Measurements from ENCODE around the gene RASSF10. TPM values are rescaled to one million over a fixed set of nuclear protein-coding genes. Genes with fewer than 3 reads are reported as not detected.

Gene RASSF10
- total RNA-seq, 6 experiments from 2014 or later, result not detected

DNA sequence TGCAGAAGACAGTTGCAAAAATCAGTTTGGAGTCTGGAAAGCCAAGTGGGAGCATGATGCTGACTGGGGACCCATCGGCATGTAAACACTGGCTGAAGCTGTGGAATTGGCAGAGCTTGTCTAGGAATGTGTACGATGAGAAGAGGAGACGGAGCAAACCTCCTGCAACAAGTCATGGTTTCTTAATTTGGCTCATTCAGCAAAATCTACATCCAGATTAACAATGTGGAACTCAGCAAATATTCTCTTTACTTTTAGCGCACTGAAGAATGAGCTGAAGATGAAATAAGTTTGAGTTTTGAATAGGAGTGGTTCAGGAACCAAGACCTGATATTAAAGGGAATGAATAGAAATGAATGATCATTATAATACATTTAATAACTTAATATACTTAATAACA is 26.6 kb downstream of the RASSF10 start:
- TF ChIP-seq, protein P1, sequence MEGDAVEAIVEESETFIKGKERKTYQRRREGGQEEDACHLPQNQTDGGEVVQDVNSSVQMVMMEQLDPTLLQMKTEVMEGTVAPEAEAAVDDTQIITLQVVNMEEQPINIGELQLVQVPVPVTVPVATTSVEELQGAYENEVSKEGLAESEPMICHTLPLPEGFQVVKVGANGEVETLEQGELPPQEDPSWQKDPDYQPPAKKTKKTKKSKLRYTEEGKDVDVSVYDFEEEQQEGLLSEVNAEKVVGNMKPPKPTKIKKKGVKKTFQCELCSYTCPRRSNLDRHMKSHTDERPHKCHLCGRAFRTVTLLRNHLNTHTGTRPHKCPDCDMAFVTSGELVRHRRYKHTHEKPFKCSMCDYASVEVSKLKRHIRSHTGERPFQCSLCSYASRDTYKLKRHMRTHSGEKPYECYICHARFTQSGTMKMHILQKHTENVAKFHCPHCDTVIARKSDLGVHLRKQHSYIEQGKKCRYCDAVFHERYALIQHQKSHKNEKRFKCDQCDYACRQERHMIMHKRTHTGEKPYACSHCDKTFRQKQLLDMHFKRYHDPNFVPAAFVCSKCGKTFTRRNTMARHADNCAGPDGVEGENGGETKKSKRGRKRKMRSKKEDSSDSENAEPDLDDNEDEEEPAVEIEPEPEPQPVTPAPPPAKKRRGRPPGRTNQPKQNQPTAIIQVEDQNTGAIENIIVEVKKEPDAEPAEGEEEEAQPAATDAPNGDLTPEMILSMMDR (IDR thresholded peaks at IDR 0.05), result no peak
- H3K4me1 Mint-ChIP-seq (ENCODE audit: low read depth), result 0 out of 2 replicates have a peak, but pooled peaks cover 6% of the 10 kb centered on the region
- no peak overlapping the region for H3K27ac Mint-ChIP-seq
- H3K27me3 Mint-ChIP-seq (ENCODE audit: insufficient read depth), result peaks cover 21% of the 10 kb centered on the region
- DNase-seq, result no peak
- H3K4me3 Mint-ChIP-seq, result no peak overlapping the region
- no peaks in the 10 kb centered on the region for H3K36me3 Mint-ChIP-seq (ENCODE audit: low read depth)
- no peaks in the 10 kb centered on the region for H3K9me3 Mint-ChIP-seq

GRCh38 chr11:13036235-13036634 is 27.1 kb downstream of the RASSF10 start:
- TF ChIP-seq, protein P1 (IDR thresholded peaks at IDR 0.05), result no peak
- Mint-ChIP-seq H3K4me1 (ENCODE audit: low read depth) (0 out of 2 replicates have a peak, but pooled peaks cover 6% of the 10 kb centered on the region), H3K36me3 (ENCODE audit: low read depth) (no peaks in the 10 kb centered on the region), H3K27ac (no peak overlapping the region), H3K4me3 (no peak overlapping the region), H3K27me3 (ENCODE audit: insufficient read depth) (peaks cover 24% of the 10 kb centered on the region), H3K9me3 (no peaks in the 10 kb centered on the region)
- DNase-seq, result no peak

DNA sequence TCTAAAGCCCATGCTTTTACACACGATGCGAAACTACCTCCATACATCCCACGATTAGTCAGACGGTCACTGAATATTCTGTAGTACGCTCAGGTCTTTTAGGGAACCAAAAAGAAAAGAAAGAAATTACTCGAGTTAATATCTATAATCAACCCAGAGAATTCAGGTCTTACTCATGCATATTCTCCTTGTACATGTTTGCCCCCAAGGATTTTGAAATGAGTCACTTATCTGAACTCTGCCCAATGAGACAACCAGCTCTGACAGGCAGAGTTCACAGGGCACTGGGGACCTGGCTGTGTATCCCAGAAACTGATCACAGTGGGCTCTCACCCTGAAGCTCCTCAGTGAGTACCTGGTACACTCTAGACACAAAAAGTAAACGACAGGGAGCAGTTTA is 29.2 kb downstream of the RASSF10 start:
- no peaks in the 10 kb centered on the region for H3K36me3 Mint-ChIP-seq (ENCODE audit: low read depth)
- no peaks in the 10 kb centered on the region for H3K9me3 Mint-ChIP-seq
- H3K27me3 Mint-ChIP-seq (ENCODE audit: insufficient read depth), result peaks cover 40% of the 10 kb centered on the region
- H3K4me3 Mint-ChIP-seq, result no peak overlapping the region
- TF ChIP-seq, protein P1 (IDR thresholded peaks at IDR 0.05), result no peak
- no peak for DNase-seq
- 0 out of 2 replicates have a peak, but pooled peaks cover 6% of the 10 kb centered on the region for H3K4me1 Mint-ChIP-seq (ENCODE audit: low read depth)
- H3K27ac Mint-ChIP-seq, result no peak overlapping the region

- H3K27me3 Mint-ChIP-seq (ENCODE audit: insufficient read depth), result peaks cover 40% of the 10 kb centered on the region
- H3K9me3 Mint-ChIP-seq, result no peaks in the 10 kb centered on the region
- H3K27ac Mint-ChIP-seq, result no peak overlapping the region
These were observed 30.0 kb downstream of the RASSF10 start for GRCh38 chr11:13039126-13039525.

DNA sequence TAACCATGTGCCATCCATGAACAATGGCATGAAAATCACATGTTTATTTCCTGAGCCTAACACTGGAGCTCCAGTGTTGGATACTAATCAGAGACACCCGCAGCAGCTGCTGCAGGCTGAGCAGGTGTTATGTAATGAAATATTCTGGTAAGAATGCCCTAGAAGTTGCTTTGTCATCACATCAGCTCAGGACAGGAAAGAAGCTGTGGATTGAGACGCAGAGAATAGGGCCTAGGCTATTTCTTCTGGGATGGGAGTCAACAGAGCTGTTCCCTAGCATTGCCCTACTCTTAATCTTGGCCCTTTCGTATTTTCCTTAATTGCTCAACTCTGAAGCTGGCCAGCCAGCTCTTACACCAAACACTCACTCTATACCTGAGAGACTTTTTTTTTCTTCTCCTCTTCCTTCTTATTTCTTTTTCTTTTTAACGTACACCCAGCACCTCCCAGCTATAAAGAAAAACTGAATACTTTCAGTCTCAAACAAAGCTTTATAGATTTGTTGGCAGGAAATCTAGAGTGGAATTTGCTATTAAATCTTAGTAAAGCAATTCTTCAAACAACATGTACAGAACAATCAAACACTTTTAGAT is 31.9 kb downstream of the RASSF10 start:
- no peaks in the 10 kb centered on the region for H3K9me3 Mint-ChIP-seq
- no peak overlapping the region for H3K4me3 Mint-ChIP-seq
- no peak overlapping the region for H3K27ac Mint-ChIP-seq
- peaks cover 30% of the 10 kb centered on the region for H3K27me3 Mint-ChIP-seq (ENCODE audit: insufficient read depth)
- H3K36me3 Mint-ChIP-seq (ENCODE audit: low read depth), result no peaks in the 10 kb centered on the region
- DNase-seq, result no peak
- TF ChIP-seq, protein P1 (IDR thresholded peaks at IDR 0.05), result no peak
- H3K4me1 Mint-ChIP-seq (ENCODE audit: low read depth), result 0 out of 2 replicates have a peak, but pooled peaks cover 6% of the 10 kb centered on the region

More at GRCh38 chr11:13039126-13039525, 30.0 kb downstream of the RASSF10 start:
- no peak for DNase-seq
- no peaks in the 10 kb centered on the region for H3K36me3 Mint-ChIP-seq (ENCODE audit: low read depth)
- H3K4me1 Mint-ChIP-seq (ENCODE audit: low read depth), result 0 out of 2 replicates have a peak, but pooled peaks cover 6% of the 10 kb centered on the region
- no peak overlapping the region for H3K4me3 Mint-ChIP-seq
- TF ChIP-seq, protein P1 (IDR thresholded peaks at IDR 0.05), result no peak
